ENCODE data around the gene ZNHIT1.
"Not testable (repeated sequence)": the region's sequence is repeated elsewhere in the genome, so short reads cannot be mapped to it uniquely, and the experiment has no call there.

The ZNHIT1 gene

DNA sequence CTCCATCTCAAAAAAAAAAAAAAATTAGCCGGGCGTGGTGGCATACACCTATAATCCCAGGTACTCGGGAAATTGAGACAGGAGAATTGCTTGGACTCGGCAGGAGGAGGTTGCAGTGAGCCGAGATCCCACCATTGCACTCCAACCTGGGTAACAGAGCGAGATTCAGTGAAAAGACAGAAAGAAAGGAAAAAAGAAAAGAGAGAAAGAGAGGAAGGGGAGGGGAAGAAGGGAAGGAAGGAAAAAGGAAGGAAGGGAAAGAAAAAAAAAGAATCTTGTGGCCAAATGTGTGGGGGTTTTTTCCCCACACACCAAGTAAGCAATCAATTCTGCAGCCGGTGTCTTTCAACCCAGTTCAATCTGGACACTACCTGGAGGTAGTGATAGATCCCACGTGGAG, 28.9 kb upstream of the ZNHIT1 start:
- no peak for DNase-seq

DNA sequence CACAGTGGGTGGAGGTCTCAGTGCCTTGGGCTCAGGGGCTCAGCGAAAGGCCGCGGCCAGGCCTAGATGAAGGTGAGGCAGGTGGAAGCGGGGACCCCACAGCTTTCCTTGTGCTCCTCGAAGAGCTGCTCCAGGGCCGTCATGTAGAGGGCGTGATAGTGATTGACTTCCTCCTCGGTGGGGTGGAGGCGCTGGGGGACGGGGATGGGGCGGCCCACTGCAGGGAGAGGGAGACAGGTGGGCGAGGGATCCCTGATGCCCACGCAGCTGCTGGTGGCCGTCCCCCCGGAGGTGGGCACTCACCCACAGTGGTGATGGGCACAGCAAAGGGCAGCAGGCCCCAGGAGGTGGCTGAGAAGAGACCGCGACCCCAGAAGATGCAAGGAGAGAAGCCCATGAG, 22.1 kb upstream of the ZNHIT1 start:
- no peak for DNase-seq

DNA sequence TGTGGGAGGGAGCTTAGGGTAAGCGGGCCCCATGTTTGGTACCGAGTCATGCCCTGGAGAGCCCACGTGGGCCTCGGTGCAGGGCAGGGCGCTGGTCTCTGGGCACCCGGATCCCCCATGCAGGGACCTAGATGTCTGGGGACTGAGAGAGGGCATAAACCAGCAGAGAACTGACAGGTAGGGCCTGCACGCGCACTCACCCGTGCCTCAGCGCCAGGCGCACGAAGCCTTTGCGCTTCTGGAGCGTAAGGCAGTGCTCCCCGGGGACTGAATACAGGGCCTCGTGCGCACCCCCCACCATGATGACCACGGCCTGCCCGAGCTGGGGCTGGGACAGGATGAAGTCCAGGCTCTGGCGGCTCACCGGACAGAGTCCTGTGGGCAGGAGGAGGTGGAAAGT, 20.0 kb upstream of the ZNHIT1 start:
- no peak for DNase-seq

DNA sequence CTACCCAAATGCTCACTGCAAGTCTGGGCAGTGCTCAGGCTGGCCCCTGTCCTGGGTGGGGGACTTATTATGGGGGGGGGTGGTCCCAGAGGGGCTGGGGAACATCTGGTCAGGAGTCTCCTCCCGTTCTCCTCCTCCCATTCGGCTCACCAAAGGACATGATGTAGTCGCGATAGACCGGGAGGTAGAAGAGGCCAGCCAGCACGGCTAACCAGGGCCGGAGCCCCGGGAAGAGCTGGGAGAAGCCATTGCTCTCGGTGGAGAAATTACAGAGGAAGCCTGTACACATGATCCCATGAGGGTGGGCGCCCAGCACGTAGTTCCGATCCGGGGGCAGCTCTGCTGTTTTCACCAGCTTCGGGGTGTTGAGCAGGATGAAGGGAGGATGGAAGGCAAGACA, 19.5 kb upstream of the ZNHIT1 start:
- no peak for DNase-seq

DNA sequence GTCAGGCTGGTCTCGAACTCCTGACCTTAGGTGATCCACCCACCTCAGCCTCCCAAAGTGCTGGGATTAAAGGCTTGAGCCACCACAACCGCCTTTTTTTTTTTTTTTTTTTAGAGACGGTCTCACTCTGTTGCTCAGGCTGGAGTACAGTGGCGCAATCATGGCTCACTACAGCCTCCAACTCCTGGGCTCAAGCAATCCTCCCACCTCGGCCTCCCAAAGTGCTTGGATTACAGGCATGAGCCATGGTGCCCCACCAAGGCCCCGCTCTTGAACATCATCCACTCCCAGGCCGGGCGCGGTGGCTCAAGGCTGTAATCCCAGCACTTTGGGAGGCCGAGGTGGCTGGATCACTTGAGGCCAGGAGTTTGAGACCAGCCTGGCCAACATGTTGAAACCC, 18.4 kb upstream of the ZNHIT1 start:
- DNase-seq, result not testable (repeated sequence)

DNA sequence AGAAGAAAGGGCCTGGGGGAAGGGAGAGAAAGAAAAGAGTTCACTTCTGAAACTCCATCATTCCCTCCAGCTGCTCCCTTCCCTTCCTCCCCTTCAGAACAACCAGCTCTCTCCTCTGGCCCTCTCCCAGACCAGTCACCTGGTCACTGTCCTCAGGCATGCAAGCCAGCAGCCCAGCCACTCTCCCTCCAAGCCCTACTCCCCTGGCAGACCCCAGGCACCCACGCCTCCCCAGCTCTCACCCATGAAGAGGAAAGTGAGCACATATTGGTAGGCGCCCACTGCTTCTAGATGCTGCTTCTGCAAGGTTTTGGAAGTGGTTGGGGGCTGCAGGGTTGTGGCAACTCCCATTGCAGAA, 17.5 kb upstream of the ZNHIT1 start:
- DNase-seq, result no peak

DNA sequence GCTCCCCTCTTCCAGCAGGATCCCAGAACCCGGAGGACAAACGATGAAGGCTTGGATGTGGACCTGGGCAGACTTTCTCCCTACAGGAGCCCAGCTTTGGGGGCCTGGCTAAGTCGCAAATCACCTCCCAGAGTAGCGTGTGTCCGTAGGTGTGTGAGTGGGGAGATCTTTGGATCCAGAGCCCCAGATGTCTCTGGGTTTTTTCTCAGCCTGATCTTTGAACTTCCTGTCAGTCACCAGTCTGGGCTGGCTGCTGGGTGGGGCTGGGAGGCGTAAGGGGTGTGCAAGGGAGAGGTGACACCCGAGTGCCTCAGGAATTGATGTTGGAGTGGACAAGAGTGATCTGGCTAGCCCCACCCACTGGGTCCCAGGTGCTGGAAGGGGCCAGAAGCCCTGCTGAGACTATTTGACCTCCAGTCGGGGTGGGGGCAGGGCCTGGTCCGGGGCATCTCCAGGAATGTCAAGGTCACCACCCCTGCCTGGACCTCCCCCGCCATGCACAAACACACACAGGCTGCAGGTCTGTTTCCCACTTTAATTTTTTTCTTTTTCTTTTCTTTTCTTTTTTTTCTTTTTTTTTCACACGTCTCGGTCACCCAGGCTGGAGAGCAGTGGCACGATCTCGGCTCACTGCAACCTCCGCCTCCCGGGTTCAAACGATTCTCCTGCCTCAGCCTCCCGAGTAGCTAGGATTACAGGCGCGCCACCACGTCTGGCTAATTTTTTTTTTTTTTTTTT, 16.9 kb upstream of the ZNHIT1 start, which contains the start of gene MOGAT3:
Gene MOGAT3, minus strand, starts transcription at position 175 of the 738 bp plus-strand sequence. CDS start 182 bp downstream, outside the sequence.
- DNase-seq, result no peak

DNA sequence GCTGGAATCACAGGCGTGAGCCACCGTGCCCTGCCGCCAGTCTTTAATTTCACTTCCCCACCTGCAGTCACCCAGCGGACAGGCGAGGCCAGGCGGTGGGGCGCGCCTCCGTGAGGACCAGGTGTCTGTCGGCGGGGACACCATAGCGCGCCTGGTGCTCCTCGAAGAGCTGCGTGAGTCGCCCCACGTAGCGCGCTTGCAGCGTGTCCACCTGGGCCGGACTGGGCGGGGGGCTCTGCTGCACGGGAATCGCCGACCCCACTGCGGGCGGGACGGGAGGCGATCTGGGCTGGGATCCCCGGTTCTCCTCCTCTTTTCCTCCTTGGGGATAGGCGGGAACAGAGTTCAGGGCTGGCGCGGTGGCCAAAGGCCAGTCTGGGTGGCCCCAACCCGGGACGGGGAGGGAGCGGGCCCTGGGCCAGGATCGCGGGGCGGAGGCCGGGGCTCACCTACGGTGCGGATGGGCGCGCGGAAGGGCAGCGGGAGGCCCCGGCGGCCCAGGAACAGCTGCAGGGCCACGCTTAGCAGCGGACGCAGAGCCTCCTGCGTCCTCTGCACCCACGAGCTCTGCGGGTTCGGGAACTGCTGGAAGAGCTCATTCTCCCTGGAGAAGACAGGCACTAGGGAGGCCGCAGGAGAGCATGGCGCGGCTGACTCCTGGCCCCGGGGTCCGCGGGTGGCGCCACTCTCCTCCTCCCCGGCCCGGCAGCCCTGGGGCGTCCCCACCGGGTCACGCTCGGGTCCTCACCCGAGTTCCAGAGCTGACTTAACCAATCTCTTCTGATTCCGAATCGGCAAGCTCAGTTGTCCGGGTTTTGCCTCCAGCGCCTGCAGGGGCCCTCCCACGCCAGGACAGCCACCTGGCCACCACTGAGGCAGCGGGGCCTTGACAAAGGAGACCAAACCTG, 16.0 kb upstream of the ZNHIT1 start:
- DNase-seq, result no peak

DNA sequence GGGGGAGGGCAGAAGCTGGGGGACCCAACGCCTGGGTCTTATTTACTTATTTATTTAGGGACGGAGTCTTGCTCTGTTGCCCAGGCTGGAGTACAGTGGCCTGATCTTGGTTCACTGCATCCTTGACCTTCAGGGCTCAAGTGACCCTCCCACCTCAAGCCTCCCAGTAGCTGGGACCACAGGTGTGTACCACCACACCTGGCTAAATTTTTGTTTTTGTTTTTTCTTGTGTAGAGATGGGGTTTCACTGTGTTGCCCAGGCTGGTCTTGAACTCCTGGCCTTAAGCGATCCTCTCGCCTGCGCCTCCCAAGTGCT, 15.4 kb upstream of the ZNHIT1 start:
- DNase-seq, result no peak

DNA sequence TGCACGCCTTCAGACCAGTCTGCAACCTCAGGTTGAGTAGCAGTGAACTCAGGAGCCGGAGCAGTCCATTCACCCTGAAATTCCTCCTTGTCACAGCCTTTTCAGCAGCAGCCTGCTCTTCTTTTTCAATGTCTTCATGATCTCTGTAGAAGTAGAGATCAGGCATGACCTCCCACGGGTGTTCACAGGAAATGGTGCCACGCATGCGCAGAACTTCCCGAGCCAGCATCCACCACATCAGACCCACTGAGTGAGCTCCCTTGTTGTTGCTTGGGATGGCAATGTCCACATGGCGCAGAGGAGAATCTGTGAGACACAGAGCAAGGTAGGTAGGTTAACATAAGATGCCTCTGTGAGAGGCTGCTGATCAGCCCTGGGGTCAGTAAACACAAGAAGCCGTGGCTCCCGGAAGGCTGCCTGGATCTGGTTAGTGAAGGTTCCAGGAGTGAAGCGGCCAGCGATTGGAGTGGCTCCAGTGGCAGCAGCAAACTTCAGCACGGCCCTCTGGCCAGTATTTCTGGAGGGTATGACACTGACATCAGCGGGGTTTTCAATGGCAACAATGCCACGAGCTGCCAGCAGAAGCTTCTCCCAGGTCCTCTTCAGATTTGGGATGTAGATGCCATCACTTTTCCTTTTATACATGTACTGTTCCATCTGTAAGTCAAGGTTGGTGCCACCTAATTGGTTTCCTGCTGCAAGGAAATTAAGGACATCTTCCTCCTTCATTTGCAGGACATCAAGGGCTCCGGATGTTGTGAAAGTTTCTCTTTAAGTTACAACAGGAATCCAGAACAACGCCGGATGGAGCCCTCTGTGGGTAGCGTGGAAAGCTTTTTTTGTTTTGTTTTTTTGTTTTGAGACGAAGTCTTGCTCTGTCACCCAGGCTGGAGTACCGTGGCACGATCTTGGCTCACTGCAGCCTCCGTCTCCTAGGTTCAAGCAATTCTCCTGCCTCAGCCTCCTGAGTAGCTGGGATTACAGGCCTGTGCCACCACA, 13.9 kb upstream of the ZNHIT1 start:
- DNase-seq, result peak; percentile 18 to 44

DNA sequence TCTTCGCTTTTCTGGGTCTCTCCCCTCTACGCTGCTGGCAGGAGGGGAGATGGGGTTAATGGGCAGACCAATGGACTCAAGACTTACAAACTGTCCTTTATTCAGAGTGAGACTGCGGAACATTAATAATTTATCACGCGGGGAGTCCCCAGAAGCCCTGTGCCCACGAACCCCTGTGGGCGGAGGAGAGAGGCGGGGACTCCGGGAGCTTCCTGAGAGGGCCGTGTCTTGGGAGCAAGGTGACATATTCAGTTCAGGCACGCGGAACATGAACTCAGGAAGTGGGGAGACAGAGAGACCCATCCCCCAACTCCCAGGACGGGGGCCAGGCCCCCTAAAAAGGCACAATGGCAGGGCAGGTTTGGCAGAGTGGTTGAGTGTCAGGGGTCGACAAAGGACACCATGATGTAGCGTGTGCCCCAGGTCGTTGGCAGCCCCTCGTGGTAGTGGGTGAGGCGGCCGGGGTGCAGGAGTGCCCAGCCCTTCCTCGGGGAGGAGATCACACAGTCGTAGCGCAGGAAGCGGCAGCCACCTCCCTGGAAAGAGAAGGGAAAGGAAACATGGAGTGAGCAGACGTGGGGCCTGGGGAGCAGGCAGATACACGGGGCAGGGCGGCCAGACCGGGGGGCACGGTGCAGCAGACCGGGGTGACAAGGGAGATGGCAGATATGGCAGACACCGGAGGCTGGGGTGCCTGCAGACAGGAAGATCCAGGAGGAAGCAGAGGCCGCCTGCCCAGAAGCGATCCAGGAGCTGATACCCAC, 11.9 kb upstream of the ZNHIT1 start:
- no peak for DNase-seq

DNA sequence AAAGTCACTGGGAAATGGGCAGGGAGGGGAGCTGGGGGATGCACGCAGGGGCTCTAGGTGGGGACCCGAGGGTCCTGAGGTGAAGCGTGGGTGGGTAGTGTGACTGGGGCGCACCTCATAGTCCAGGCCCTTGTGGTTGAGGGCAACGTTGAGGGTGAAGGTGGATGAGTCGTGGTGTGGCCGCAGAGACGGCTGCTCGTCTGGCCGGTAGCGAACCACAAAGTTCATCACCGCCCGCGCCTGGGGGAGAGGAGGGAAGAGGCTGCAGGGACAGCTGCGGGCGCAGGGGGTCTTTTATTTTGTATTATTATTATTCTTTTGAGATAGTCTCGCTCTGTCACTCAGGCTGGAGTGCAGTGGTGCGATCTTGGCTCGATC, 11.3 kb upstream of the ZNHIT1 start:
- DNase-seq, result no peak

DNA sequence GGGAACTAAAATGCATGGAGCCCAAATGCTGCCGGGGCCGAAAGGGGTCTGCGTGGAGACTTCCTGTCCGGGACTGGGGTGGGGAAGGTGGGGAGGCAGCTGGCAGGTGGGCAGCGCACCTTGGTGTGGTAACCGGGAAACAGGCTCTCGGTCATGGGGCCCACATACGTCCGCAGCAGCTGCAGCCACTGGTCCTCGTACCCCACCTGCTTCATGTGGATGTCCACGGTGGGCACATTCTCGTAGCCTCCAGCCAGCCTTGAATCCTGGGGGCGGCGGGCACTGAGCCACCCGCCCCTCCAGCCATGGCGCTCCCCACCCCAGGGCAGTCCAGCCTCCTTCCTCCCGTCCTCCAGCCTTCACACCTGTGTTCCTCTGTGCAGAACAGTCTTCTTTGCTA, 10.5 kb upstream of the ZNHIT1 start:
- no peak for DNase-seq

DNA sequence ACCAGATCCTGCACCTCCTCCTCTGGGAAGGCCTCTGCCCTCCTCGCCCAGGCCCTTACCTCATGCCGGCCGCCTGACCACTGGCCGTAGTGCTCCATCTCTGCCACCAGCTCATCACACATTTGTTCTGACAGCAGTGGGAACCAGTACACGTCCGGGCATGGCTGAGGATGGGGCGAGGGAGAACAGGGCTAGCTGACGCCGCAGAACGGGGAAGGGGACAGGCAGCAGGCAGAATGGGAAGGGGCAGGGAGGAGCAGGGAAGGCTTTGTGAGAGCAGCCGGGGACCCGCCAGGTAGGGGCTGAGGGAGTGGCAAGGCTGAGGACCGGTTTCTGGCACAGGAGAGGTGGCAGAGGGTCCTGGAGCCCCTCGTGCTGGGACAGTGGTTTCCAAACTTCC, 9.2 kb upstream of the ZNHIT1 start:
- DNase-seq, result no peak

DNA sequence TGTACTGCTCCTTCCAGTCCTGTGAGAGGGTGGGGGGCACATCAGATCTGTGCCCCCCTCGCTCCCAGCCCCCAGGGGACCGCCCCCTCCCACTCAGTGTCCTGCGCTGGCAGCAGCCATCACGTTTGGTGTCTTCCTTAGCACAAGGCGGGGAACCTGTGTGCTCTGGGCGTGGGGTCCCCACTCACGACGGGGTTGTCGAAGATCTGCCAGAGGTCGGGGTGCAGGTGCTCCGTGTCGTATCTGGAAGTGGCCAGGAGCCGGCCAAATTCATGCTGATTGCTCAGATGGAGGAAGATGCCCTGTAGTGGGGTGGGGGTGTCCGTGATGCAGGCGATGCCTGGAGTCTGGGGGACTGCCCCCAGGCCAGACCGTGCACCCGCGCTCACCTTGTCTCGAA, 7.8 kb upstream of the ZNHIT1 start:
- no peak for DNase-seq

DNA sequence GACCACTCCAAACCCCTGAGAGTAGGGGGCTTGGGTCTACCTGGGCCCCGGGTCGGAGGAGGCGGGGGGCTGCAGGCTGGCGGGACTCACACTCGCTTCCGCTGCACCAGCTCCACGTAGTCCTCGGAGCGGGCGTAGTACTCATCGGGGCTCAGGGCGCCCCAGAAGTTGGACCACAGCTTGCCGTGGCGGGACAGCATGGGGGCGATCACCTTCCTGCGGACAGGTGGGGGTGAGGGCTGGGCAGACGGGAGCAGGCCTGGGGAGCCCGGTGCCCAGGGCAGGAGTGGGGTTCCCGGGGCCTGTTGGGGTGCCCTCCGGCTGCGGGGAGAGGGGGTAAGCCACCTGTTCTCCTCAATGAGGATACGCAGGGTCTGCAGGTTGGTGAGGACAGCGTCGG, 6.5 kb upstream of the ZNHIT1 start:
- no peak for DNase-seq

DNA sequence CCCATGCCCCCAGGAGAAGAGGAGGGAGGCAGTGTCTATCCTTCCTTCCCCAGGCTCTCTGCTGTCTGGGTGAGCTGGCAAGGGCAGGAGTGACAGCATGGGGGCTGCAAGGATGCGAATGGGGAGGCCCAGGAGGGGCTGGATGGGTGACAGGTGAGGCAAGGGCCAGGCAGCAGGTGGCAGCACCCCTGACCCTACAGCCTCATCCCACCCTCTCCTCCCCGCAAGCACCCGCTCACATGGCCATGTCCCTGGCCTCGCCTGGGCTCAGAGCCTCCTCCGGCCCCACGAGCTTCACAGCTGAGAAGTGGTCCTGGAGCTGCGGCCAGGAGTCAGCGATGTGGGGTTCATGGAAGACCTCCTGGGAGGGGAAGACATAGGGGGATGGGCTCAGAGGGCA, 6.0 kb upstream of the ZNHIT1 start:
- DNase-seq, result no peak

DNA sequence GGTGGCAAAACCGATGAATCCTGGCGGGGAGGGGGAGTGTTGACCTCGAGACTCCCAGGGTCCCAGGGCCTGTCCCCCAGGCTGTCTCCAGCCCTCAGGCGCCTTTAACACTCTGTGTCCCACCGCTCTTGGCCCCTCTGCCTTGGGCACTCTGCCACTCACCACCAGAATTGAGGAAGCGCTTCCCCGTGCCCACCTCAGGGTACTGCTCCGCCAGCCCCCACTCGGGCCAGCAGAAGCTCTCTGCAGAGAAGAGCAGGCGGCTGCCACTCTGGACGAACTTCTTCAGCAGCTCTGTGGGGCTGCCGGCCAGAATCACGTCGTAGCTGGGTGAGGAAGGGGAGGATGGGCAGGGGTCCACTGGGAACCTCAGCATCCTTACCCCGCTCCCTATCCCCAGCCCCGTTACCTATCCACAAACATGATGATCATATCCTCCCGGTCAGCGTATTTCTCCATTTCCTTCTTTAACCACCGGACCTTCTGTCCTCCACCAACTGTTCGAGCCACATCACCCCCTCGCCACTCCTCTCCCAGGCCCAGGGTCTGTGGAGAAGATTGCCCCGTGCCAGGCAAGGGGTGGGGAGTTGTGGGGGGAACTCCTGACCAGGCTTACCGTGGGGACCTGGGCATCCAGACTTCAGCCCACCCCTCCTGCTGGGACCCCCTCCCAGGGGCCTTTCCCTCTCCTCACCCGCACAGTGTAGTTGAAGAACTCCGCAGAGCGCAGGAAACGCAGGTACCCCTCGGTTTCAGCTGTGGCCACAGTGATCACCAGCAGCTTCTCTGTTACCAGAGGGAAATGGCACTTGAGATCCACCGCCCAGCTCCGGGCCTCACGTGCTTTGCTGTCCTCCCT, 1.7 kb upstream of the ZNHIT1 start:
- DNase-seq, result no peak

DNA sequence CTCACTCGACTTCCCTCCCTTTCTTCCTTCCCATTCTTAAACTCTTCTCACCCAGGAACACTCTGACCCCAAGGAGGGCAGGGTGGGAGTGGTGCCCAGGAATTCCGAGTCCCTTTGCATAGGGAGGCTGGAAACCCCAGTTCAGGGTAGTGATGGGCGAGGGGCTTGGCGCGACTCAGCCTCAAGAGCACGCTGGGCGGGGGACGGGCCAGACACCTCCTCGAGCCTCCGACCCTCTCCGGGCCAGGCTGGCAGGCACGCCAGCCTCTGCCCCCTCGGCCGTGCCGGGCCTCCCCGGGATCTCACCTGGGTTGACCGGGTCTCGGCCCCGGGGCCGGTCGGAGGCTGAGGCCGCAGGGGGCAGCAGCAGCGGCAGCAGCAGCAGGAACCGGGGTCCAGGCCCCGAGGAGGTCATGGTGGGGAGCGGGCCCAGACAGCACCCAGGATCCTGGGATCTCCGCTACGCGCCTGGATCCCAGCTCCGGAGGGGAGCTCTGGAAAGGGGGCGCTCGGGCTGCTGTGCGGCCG, 1.0 kb upstream of the ZNHIT1 start:
- no peak for DNase-seq

DNA sequence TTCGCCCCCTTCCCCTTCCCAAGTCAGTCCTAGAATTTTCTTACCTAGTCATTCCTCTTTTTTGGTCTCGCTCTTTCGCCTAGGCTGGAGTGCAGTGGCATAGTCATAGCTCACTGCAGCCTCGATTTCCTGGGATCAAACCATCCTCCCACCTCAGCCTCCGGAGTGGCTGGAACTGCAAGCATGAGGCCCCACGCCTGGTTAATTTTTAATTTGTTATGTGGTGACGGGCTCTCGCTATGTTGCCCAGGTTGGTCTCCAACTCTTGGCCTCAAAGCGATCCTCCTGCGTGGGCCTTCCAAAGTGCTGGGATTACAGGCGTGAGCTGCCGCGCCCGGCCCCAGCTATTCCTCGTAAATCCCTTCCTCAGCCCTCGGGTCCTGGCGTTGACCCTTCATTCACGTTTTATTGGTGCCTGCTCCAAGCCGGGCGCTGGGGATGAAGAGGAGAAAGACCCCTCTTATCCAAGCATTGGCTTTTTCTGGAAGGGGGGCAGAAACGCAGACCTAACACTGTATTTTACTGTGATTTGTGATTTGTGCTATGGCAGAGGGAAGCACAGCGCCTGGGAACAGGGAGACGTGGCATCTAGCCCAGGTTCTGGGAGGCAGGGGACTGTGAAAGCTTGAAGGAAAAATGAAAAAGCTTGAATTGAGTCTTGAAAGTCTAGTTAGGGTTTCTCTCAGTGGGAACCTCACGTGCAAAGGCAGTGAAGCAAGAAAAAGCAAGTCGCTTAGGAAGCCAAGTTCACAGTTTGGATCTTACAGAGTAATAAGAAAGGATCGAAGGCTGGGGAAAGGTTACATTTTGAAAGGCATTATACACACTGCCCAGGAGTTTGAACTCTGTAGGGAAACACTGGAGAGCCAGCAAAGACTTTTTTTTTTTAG, 516 bp downstream of the ZNHIT1 start:
- no peak for DNase-seq

Measured in CD4-positive, alpha-beta T cell treated with Interferon alpha-2 for 1 hour (primary cell).